ENCODE results near the gene JARID2.
A peak's percentile ranks its signal among the peaks of the same experiment; 100 is the strongest.

Gene JARID2

GRCh38 chr6:15246666-15247499 is 1.0 kb downstream of the JARID2 start:
- FAIRE-seq (peak; percentile 31), DNase-seq (ENCODE audit: extremely low spot score, insufficient read length, low read depth) (no peak)

- DNase-seq (ENCODE audit: extremely low spot score, insufficient read length, low read depth) (no peak), FAIRE-seq (no peak)
Measured at GRCh38 chr6:15247500-15248450, 1.9 kb downstream of the JARID2 start.

GRCh38 chr6:15248451-15249370 is 2.8 kb downstream of the JARID2 start:
- FAIRE-seq (peak; percentile 78), DNase-seq (ENCODE audit: extremely low spot score, insufficient read length, low read depth) (peak; percentile 83)

- DNase-seq (ENCODE audit: extremely low spot score, insufficient read length, low read depth) (no peak), FAIRE-seq (no peak)
Measured at GRCh38 chr6:15249371-15250019, 3.6 kb downstream of the JARID2 start.

- FAIRE-seq = no peak
- no peak for DNase-seq (ENCODE audit: extremely low spot score, insufficient read length, low read depth)
Measured at GRCh38 chr6:15250187-15251168, 4.6 kb downstream of the JARID2 start.

- DNase-seq (ENCODE audit: extremely low spot score, insufficient read length, low read depth) (no peak), FAIRE-seq (no peak)
Measured at GRCh38 chr6:15252195-15252594, 6.3 kb downstream of the JARID2 start.

- no peak for DNase-seq (ENCODE audit: extremely low spot score, insufficient read length, low read depth)
- FAIRE-seq = peak; percentile 49
Measured at GRCh38 chr6:15253203-15254022, 7.5 kb downstream of the JARID2 start.

- FAIRE-seq = peak; percentile 66
Measured at GRCh38 chr6:15254070-15254975, 8.5 kb downstream of the JARID2 start.

GRCh38 chr6:15255481-15255880 is 9.6 kb downstream of the JARID2 start:
- FAIRE-seq (peak; percentile 91), DNase-seq (ENCODE audit: extremely low spot score, insufficient read length, low read depth) (no peak)

More at GRCh38 chr6:15254070-15254975, 8.5 kb downstream of the JARID2 start:
- no peak for DNase-seq (ENCODE audit: extremely low spot score, insufficient read length, low read depth)

GRCh38 chr6:15255909-15256395 is 10.1 kb downstream of the JARID2 start:
- FAIRE-seq = no peak

GRCh38 chr6:15256538-15257271 is 10.8 kb downstream of the JARID2 start:
- DNase-seq (ENCODE audit: extremely low spot score, insufficient read length, low read depth) (no peak), FAIRE-seq (no peak)

More at GRCh38 chr6:15255909-15256395, 10.1 kb downstream of the JARID2 start:
- no peak for DNase-seq (ENCODE audit: extremely low spot score, insufficient read length, low read depth)

- DNase-seq (ENCODE audit: extremely low spot score, insufficient read length, low read depth) = no peak
Measured at GRCh38 chr6:15257357-15258132, 11.7 kb downstream of the JARID2 start.

GRCh38 chr6:15259766-15260098 is 13.9 kb downstream of the JARID2 start:
- FAIRE-seq = peak; percentile 26

More at GRCh38 chr6:15257357-15258132, 11.7 kb downstream of the JARID2 start:
- FAIRE-seq = no peak

GRCh38 chr6:15260099-15260821 is 14.4 kb downstream of the JARID2 start:
- FAIRE-seq = no peak
- DNase-seq (ENCODE audit: extremely low spot score, insufficient read length, low read depth) = no peak

More at GRCh38 chr6:15259766-15260098, 13.9 kb downstream of the JARID2 start:
- no peak for DNase-seq (ENCODE audit: extremely low spot score, insufficient read length, low read depth)

All from GM18507 (cell line).